ENCODE data around the gene PLEKHB1.

Gene PLEKHB1

DNA sequence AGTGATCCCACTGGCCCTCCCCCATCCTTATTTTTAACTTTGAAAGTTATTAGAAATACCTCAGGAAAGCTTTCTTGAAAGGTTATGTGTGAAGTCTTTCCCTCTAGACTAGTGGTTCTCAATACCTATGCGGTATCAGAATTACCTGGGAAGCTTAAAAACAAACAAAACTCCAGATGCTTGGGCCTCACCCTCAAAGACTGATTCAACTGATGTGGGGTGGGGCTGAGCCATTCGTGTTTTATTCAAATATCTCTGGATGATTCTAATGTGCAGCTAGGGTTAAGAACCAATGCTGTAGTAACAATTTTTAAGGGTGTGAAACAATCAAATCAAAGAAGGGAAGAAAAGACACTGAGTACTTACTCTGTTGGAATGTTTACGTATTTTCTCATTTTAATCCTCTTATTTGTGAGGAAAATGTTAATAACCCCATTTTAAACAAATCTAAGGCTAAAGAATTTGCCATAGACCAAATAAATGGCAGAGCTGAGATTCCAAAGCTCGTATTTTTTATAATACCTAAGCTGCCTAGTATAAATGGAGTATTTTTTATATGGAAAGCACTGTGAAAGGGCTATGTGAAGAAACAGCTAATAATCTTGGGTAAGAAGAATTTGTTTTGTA lies 47.6 kb downstream of the PLEKHB1 start:
- no peak for DNase-seq

DNA sequence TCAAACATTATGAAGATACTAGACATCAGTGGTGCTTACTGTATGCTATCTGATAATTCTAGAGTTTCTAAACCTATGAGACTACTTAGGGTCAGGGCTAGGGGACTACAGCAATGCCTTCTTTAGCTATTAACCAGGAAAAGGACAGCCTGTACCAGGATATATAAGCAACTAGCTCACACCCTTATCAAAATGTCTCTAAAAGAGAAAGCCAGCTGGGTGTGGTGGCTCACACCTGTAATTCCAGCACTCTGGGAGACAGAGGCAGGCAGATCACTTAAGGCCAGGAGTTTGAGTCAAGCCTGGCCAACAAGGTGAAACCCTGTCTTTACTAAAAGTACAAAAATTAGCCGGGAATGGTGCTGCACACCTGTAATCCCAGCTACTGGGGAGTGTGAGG lies 58.7 kb downstream of the PLEKHB1 start:
- no peak for DNase-seq

DNA sequence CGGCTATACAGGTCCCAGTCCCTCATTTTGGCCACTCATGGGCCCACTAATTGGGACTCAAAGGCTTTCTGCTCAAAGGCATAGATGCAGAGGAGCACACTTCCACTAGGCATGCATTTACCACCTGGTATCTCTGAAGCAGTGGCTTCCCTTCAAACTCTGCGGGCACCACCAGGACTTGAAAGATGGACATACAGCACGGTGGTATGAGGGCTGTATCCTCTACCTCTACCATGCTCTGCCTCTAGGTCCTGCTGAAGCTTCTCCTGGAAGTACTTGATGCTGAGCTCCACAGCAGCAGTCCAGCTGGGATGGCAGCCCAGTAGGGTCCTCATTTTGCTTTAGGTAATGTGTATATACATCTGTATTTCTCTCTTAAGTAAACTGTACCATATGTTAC lies 64.6 kb downstream of the PLEKHB1 start:
- DNase-seq: no peak

All from NCI-H1694 treated with DMSO at 0.1 percent for 48 hours (cell line).